CD4-positive, alpha-beta T cell treated with Interferon alpha-2 for 1 hour (primary cell): ENCODE results near the gene ATP10A.

Experiments
- DNase-seq, 2 donors: peaks; one replicate each; pipeline ENCODE4 v3.0.0-alpha.2; 2020 to 2022

Gene ATP10A

DNA sequence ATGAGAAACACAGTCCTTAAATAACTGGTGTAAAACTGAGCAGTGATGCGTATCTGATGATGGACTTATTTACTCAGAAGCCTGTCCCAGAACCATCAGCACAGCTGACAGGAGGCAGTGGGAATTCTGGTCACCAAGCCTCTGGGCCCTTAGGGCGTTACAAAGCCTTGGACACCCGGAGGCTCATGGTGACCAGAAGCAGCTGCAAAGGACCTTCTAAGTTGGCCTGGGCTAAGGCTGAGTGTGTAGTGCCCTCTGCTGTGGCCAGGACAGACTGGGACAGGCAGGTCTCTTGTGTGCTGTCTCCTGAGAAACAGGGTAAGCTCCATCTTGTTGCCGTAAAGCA, 168.9 kb downstream of the ATP10A start:
- DNase-seq, result no peak

DNA sequence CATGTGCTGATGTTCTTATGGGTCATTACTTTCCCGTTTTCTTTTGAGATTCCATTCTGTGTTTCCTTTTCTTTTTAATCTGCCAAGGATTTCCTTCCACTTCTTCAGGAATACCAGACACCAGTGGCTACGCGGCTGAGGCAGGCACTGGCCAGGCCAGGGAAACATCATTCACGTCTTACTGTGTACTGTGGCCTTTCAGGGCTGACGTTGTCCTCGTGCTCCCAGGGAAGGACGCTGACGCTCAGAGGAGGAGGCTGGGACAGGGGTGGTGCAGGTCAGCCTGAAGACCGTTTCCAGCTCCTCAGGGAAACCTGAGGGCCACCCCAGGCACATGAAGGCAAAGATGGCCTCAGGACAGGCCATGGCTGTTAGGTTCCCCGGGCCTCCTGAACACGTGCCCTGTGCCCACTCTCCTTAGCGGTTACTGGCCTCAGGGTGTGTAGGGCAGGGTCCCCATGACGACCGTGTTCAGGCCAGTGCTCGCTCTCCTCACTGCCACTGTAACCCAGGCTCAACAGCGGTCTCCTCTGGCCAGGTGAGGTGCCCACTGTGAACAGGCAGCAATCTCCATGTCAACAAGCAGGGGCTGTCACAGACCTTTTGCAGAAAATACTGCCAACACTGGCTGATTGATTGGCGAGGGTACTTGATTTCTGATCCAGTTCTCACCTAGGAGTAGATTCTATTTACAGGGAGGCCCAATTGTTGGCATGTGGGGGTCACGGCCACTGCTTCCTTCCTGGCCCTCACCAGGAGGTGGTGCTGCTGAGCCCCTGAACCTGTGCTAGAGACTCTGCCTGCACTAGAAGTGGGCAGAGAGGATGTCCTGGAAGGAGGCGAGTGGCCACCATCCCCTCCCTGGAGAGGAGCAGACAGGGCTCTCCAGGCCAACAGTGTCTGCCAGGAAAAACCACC, 169.5 kb downstream of the ATP10A start:
- peak in 1 of 2 donors; percentile 23 for DNase-seq

DNA sequence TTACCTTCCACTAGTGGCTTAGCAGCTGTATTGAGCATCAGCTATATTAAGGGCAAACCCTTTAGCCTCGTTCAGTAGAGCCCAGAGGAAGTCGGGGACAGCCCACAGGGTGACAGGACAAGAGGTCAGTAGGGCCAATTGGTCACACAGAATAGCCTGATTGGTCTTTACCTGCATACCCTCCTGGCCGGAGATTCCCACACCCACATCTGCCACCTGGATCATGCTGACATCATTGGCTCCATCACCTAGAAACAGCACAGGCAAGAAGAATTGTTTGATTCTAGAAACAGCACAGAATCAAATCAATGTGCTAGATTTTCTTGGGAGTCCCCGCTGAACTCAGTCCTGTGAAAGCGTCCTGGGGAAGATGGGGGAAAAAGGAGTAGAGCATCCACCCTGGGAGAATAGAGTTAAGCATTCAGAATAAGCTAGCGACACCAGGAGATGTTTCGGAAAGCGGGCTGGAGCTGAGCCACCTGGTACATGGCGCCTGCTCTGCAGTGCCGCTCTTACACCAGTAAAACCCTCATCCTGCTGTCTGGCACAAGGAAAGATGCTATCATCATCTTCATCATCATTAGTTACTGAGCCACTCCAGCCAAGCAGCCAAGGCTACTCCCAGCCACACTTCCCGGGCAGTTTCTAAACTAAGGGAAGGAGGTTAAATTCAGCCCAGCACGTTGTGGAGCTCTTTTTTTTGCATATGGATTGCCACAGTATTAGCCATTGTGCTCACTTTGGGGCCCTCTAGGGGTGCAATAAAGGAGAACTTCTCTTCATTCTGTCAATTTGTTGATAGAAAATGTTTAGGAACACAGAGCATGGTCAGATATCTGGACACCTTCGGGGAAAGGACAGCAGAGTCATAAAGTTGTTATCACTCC, 171.3 kb downstream of the ATP10A start:
- no peak for DNase-seq

DNA sequence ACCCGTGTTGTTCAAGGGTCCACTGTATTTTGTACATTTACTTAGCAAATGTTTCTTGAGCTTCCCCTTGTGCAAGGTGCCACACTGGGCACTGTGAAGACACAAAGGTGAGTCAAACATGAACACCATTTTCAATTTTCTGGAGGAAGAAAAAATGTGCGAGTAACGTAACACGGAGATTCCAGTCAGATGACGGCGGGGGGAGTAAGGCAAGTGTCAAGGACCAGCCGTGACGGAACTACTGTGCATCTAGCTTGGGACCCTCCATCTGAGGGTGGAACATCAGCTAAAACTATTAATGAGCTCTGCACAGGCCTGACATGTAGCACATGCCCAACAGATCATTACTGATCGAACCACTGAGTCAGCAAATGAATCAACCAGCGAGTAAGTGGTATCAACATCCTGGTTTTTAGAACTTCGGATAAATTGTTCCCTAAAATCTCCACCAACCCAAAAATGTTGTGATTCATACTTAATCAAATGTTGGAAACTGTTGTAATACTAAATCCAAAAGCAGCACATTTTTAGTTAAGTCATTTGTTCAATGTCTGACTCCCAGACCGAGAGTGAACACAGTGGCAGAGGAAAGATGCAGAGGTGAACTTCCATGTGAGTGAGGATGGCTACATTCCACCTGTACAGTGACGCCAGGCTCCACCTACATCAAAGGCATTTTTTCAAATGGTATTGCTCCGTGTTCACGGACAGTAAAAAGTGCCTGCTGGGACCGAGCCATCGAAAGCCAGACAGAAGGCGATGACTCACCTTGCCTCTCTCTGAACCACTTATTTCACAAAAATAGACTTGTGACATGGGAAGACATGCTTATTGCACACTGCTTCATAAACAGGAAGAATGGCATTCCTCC, 172.2 kb downstream of the ATP10A start:
- DNase-seq, result no peak

DNA sequence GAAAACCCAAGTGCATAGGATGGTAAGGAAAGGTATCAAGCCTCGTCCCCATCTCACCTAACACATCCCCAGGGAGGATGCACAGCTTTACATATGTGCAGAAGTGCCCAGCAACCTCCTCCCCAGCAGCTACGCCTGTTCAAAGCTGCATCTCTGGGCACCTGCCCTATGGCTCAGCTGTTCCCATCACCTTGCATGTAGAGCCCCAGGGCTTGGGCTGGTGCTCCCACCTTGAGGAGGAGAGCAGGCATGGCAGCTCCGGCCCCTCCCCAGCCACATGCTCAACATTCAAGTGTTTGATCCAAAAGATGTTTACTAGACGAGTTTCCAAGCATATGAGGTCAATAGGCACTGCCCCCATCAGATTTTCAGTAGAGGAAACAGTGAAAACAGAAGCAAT, 173.5 kb downstream of the ATP10A start:
- no peak for DNase-seq

DNA sequence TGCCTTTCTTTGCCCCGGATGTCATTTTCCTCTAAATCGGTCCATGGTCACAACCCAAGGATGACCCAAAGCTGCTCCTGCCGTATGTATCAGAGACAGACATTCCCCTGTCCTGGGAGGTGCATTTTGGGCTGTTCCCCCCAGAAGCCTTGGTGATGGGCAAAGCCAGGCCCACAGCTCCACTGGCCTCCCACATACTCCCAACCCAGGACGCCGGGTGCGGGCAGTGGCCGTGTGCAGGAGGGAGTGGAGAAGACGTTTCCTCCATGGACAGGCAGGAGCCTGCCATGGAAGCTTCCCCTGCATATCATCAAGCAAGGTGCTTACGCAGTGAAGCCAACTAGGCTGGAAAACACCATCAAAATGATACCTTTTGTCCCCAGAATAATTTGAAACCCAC, 175.0 kb downstream of the ATP10A start:
- no peak for DNase-seq

DNA sequence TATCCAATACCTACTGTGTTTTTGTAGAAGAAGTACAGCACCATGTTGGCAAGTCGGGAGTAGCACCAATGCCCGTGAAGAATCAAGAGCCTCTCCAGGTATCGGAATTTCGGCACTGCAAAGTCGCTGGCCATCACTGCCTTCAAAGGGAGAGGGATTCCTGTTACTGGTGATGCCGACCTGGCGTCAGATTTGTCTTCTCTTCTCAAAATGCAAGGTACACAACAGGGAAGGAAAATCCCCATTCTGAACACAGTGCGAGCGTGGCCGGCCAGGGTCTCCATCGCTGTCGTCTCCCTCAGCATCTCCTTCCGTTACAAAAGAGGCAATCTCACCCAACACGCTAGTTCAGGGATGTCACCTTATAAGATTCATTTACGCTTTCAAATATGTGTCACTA, 175.4 kb downstream of the ATP10A start:
- no peak for DNase-seq

DNA sequence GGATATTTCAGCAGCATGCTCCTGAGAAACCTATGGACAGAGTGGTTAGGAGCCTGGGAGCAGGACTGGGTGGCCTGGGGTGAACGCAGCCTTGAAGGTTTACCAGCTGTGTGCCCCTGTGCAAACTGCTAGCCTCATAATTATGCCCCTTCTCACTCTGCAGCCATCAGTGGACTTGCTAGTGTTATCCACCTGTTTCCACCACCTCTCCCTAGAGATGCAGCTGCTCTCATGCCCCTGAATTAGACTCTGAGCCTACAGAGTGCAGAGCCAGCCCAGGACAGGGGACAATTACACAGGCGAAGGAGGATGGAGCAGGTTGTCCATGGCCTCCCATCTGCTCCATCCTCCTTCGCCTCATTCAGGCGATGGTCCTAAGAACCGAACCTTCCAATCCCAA, 175.9 kb downstream of the ATP10A start:
- no peak for DNase-seq

DNA sequence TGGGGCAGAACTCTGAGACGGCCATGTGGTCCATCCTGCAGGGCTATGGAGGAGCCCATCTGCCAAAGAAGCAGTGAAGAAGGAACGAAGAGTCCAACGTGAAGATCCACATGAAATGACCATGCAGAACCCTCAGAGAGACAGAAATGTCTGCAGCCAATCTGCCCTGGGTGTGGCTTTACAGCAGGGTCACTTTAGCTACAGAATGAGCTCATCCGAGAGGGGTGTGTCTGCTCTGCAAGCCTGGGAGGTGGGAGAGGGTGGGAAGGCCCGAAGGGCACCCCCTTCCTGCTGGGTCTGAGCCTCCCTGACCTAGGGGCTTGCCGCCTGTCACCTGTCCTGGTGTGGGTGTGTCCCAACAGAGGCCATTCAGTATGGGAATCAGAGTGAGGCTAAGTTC, 176.3 kb downstream of the ATP10A start:
- no peak for DNase-seq

DNA sequence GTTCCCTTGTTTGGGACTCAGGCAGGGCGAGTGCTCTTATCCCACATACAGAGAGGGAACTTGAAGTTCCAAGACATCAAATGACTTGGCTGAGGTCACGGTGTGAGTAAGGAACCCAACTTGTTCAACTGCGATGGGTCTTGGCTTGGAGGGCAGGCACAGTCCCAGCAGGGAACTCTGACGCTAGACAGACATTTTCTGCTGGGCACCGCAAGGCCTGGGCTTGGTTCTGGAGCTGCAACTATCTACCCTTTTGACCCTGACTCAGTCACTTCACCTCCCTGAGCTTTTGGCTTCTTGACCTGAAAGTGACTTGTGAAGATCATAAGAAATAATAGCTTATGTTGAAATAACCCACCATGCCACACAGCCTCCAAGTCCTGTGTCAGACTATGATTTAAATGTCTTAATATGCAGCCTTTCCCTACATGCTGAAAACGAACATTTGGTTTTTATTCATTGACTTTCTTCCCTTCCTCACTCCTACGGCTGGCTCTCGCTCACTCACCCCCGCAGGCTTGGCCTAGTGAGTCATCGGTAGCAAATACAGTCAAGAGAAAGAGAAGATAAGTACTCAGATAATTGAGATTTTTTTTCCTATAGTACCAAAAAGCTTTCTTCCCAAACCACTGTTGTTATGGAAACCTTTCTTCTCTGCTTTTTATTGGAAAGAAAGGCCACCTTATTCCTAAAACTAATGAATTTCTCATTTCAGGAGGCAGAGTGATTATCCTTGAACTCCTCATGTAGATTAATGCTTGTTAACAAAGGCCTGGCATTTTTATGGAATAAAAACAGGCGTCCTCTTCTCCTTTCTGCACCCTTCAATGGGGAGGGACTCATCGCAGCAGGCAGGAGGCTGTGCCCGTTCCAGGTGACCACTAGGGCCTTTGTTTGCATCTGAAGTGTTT, 178.4 kb downstream of the ATP10A start:
- DNase-seq, result no peak

DNA sequence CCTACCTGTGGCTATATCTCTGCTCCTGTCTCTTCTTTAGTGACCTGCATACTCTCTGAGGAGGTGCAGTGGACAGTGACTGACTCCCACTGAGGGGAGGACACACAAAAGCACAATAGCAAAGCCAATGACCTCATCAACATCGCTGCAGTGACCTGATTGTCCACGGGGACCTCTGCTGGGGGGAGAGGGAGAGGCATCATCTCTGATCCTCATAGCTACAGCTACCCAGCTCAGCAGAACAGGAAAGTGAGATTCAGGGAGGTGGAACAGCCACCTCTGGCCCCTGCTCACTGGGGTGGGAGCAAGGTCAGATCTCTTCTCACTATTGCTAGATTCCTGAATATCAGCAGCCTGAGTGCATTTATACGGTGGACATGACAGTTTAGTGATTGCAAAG, 179.2 kb downstream of the ATP10A start:
- DNase-seq, result no peak

DNA sequence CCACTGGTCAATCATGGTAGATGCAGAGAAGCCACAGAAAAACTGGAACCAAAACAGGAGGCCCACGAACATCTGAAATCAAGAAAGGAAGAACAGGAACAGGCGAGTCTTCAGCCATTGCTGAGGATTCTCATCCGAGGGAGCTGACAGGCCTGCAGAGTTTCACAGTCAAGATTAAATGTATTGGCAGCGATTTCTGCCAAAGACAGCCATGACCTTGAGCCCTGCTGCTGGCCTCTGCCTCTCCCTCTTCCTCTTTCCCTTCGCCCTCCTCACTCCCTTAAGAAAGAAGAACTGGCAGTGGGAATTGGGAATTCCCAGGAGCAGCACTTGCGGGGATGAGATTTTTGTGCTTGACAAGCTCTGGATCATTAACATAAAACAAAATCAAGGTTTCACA, 179.7 kb downstream of the ATP10A start:
- no peak for DNase-seq

DNA sequence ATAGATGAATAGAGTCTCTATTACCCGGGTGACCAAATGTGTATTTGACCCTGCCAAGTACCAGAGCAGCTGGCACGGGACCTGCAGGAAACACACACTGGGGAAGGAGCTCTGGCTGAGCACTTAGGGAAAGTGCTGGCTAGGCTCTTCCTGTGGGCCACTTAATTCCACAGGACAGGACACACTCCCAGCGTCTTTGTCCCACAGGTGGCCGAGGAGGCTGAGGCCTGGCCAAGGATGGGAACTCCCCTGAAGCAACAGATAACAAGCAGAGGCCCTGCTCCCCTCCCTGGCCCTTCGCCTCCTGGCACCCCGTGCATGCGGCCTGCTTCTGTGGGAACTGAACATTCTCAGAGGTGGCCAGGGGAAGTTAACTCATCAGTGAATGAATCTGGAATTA, 180.8 kb downstream of the ATP10A start:
- no peak for DNase-seq

DNA sequence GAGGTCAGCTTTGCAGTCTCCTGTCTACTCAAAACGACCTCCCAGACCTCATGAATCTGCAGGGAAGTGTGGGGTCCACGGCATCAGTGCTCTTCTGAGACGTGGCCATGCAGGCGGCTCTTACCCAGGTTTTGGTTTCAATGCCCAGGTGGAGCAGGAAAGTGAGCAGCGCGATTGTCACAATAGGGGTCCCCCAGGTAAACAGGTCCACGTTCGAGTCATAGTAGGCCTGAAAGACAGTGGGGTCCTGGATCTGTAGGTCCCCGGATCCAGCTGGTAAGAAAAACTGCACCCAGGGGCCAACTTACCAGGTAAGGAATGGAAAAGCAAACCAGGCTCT, 182.5 kb downstream of the ATP10A start:
- no peak for DNase-seq

DNA sequence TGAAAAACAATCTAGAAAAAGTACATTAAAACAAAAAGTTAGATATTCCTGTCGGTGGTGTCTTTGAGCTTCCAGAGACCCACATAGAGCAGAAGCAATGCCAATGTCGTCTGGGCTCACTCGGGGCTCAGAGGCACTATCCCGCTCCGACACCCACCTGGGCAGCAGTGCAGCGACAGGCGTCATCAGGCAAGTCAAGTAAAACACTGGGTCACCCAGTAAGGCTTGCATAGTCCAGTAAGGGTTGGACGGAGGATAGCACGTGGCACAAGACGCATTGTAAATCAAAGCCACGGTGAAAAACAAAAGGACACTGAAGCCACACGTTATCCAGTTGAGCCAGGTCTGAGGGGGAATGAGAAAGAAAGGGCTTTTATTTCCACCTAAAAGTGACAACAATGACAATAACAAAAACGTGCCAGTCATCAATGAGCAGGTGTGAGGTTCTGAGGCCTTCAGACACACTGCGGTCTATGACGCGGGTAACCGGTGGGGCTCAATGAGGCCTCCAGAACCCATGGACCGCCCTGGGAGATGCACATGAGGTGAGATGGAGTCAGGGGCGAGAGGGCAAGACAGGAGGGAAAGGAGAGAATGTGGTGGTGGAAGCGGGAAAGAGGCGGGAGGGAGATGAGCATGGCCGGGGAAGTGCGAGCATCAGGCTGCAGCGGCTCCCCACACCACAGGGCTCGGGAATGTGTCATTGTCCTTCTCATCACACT, 183.0 kb downstream of the ATP10A start:
- DNase-seq, result no peak

DNA sequence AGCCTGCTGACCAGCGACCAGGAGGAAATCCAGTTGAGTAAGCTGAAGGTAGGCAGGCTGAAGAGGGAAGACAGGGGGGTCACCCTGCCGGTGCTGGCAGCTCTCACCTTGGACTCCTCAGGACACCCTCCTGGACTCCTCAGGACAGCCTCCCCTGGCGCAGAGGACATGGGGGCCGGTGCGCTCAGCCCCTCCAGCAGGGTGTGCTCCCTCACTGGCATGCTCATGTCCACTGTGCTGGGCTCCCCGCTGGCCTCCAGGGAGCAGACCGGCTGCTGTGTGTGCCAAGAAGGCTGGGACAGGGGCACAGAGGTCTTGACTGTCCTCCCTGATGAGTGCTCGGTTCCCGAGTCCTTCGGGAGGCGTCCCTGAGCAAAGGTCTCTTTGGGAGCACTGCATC, 183.6 kb downstream of the ATP10A start:
- DNase-seq, result no peak

DNA sequence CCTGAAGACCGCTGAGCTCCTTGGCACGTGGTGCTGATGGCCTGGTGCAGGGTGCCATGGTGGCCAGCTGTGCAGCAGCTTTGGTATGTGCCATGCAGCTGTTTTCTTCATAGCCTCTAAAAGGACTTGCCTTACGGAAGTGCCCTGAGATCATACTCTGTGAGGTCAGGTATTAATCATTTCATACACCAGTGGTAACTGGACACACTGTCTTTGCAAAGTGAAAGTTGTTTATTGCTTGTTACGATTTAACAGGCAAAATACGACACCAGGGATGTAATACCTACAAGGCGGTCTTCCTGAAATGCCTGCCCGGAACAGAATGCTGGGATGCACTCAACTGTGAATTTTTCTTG, 184.6 kb downstream of the ATP10A start:
- no peak for DNase-seq

DNA sequence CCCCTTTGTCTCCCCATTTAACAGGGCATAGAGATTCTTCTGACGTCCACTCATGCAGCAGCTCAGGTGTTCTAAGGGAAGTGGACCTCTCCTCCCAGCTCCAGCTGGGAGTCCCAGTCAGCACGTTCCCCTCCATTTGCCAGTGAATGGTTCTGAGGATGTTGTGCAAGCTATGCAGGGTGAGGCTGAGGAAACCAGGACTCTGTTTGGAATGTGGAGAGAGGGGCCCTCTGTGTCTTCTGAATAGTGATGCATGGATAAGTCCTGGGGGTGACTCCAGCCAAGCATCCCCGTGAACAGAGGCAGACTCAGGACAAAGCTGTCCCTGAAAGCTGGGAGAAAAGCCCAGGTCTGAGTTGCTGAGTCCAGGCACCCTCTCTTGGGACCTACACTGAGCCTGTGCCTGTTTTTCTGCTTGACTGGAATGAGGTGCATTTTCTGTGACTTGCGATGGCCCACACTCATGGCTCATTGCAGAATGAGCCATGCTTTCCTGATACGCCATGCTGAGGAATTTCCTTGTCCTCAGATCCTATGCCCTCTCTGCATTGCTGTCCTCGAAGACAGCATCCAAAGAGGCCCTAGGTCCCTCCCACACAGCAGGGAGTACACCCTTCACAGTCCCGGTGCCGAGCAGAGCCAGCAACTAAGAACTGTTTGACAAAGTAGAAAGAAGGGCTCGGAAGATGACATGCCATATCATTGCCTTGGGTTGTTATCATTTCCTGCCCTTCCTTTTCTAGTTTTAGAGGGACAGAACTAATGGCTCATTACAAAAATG, 185.2 kb downstream of the ATP10A start:
- DNase-seq, result no peak

DNA sequence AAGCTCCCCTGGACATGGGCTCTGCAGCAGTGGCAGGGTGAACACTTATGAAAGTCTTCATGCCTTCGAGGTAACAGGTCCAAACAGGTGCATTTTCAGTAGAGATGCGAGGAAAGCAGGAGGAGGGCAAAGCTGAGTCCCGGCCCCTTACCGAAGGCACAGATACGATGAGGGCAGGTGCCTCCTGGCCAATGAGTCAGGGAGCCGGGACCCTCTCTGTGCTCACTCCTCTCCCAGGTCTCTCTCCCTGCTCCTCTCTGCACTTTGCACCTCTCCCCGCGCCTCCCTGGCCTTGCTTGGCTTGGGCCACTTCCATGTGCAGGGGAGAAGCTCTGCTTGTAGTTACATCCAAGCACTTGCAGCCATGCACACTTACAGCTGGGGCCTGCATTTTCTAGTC, 187.1 kb downstream of the ATP10A start:
- no peak for DNase-seq

DNA sequence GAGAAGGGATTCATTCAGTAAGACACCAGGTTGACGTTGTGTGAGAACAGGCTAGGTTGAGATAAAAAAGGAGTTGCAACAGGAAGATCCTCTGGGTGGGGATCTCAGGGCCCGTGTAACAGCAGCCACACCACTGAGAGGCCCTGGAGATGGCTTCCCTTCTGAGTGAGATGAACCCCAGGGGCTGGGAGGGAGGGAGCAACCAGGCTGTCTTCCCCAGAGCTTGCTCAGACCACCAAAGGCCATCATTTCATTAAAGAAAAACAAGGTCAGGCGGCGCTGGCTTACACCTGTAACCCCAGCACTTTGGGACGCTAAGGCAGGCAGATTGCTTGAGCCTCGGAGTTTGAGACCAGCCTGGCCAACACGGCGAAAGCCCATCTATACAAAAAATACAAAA, 187.7 kb downstream of the ATP10A start:
- no peak for DNase-seq

DNA sequence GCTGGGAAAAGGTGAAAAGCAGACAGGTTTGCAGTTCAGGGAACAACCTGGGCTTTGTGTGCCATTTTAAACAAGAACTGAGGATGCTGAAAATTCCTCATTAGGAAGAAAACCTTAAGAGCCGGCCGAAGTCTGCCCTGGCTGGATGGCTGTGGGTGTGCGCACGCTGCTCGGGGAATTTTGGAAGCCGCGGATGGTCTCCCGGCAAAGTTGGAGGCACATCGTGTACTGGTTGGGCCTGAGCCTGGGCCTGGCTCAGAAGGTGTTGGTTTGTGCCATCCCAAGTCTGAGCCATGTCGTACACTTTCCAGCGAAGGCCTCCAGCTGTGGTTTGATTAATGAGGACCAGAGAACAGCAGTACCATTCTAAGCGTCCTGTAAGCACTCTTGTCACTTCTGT, 188.2 kb downstream of the ATP10A start:
- DNase-seq, result no peak
